SK-N-SH (cell line): ENCODE data around the gene ART4.

ENCODE experiments used
- CHD2 ChIP-seq: fragments of 150-350 bp; IDR thresholded peaks from 2 replicates; pipeline ENCODE4 v1.6.1; 2018; ENCODE audit warnings: low read length; ENCODE audit not compliant: partially characterized antibody
- EP300 ChIP-seq, 2 experiments: IDR thresholded peaks; 2 replicates each; pipeline versions ENCODE4 v1.4.0 to v1.6.1; 2012; ENCODE audit warnings: borderline replicate concordance in 1 of 2, low read depth in 1 of 2, low read length in 1 of 2
- JUND ChIP-seq: IDR thresholded peaks from 2 replicates; pipeline ENCODE4 v1.4.0; 2012
- MXI1 ChIP-seq: IDR thresholded peaks from 2 replicates; pipeline ENCODE4 v1.6.1; 2012; ENCODE audit warnings: mild to moderate bottlenecking, low read depth, low read length, improper control_type of control experiment
- POLR2AphosphoS5 ChIP-seq: IDR thresholded peaks from 2 replicates; pipeline ENCODE4 v1.6.1; 2012; ENCODE audit warnings: low read depth, low read length
- RCOR1 ChIP-seq: fragments of 150-350 bp; IDR thresholded peaks from 2 replicates; pipeline ENCODE4 v1.6.1; 2017; ENCODE audit warnings: antibody characterized with exemption, low read length
- SIN3A ChIP-seq: IDR thresholded peaks from 2 replicates; pipeline ENCODE4 v1.6.1; 2012; ENCODE audit warnings: low read depth, mild to moderate bottlenecking, low read length, moderate library complexity, borderline replicate concordance
- TAF1 ChIP-seq: IDR thresholded peaks from 2 replicates; pipeline ENCODE4 v1.6.1; 2012; ENCODE audit warnings: low read depth, mild to moderate bottlenecking, low read length, moderate library complexity, borderline replicate concordance
- YY1 ChIP-seq: IDR thresholded peaks from 2 replicates; pipeline ENCODE4 v1.4.0; 2012; ENCODE audit warnings: low read depth, mild to moderate bottlenecking
- TF ChIP-seq, protein P1 (sequence below): IDR thresholded peaks from 2 replicates; pipeline ENCODE4 v1.4.0; 2012; ENCODE audit warnings: low read depth
- TF ChIP-seq, protein P2 (sequence below): fragments of 200-600 bp; sonication (generic); IDR thresholded peaks from 2 replicates; pipeline ENCODE4 v1.6.1; 2017; ENCODE audit warnings: antibody characterized with exemption, mild to moderate bottlenecking, moderate library complexity
- TF ChIP-seq, protein P3 (sequence below): IDR thresholded peaks from 2 replicates; pipeline ENCODE4 v1.6.1; 2012; ENCODE audit warnings: mild to moderate bottlenecking, low read depth, low read length, moderate library complexity

DNA sequence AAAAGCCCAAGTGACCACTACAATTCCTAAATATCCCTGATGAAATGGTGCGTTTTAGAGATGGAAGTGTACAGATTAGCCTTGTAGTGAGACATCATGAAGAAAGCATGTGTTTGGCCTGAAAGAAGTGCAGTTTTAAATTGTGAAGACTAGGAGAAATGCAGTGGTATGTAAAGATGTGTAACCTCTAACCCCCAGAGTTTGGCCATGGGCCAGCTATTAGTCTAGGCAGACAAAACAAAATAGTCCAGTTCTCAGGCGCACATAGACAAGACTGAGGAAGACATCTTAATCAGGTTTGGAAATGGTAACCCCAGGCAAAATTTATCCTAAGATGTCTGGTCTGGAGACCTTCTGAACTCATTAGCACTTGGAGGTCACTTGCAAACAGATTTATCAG lies 63.5 kb downstream of the ART4 start:
- TF ChIP-seq, protein P1, sequence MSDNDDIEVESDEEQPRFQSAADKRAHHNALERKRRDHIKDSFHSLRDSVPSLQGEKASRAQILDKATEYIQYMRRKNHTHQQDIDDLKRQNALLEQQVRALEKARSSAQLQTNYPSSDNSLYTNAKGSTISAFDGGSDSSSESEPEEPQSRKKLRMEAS = no peak
- TF ChIP-seq, protein P2, sequence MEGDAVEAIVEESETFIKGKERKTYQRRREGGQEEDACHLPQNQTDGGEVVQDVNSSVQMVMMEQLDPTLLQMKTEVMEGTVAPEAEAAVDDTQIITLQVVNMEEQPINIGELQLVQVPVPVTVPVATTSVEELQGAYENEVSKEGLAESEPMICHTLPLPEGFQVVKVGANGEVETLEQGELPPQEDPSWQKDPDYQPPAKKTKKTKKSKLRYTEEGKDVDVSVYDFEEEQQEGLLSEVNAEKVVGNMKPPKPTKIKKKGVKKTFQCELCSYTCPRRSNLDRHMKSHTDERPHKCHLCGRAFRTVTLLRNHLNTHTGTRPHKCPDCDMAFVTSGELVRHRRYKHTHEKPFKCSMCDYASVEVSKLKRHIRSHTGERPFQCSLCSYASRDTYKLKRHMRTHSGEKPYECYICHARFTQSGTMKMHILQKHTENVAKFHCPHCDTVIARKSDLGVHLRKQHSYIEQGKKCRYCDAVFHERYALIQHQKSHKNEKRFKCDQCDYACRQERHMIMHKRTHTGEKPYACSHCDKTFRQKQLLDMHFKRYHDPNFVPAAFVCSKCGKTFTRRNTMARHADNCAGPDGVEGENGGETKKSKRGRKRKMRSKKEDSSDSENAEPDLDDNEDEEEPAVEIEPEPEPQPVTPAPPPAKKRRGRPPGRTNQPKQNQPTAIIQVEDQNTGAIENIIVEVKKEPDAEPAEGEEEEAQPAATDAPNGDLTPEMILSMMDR = no peak
- TF ChIP-seq CHD2 (no peak), SIN3A (no peak), EP300 (IDR thresholded peaks at IDR 0.05; ENCODE audit: borderline replicate concordance in 1 of 2, low read depth in 1 of 2, low read length in 1 of 2) (no peak), YY1 (no peak), TAF1 (no peak), JUND (no peak), RCOR1 (no peak), POLR2AphosphoS5 (no peak), MXI1 (no peak)
- TF ChIP-seq, protein P3, sequence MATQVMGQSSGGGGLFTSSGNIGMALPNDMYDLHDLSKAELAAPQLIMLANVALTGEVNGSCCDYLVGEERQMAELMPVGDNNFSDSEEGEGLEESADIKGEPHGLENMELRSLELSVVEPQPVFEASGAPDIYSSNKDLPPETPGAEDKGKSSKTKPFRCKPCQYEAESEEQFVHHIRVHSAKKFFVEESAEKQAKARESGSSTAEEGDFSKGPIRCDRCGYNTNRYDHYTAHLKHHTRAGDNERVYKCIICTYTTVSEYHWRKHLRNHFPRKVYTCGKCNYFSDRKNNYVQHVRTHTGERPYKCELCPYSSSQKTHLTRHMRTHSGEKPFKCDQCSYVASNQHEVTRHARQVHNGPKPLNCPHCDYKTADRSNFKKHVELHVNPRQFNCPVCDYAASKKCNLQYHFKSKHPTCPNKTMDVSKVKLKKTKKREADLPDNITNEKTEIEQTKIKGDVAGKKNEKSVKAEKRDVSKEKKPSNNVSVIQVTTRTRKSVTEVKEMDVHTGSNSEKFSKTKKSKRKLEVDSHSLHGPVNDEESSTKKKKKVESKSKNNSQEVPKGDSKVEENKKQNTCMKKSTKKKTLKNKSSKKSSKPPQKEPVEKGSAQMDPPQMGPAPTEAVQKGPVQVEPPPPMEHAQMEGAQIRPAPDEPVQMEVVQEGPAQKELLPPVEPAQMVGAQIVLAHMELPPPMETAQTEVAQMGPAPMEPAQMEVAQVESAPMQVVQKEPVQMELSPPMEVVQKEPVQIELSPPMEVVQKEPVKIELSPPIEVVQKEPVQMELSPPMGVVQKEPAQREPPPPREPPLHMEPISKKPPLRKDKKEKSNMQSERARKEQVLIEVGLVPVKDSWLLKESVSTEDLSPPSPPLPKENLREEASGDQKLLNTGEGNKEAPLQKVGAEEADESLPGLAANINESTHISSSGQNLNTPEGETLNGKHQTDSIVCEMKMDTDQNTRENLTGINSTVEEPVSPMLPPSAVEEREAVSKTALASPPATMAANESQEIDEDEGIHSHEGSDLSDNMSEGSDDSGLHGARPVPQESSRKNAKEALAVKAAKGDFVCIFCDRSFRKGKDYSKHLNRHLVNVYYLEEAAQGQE = no peak
